Astrocyte of the hippocampus (primary cell): ENCODE data around the gene NKAIN2.
"Not testable (repeated sequence)": the region's sequence is repeated elsewhere in the genome, so short reads cannot be mapped to it uniquely, and the experiment has no call there.

Source experiments
- DNase-seq: peaks from one replicate; pipeline ENCODE4 v3.0.0; 2011; ENCODE audit warnings: low read depth, low spot score

Gene NKAIN2

DNA sequence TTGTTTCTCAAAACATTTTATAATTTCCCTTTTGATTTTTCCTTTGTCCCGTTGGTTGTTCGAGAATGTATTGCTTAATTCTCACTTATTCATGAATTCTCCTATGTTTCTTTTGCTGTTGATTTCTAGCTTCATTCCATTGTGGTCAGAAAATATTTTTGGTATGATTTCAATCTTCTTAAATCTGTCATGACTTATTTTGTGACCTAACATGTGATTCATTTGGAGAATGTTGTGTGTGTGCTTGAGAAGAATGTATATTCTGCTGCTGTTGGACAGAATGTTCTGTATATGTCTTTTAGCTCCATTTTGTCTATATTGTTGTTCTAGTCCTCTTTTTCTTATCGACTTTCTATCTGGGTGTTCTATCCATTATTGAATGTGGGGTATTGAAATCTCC lies 872.4 kb downstream of the NKAIN2 start:
- peak; percentile 61 for DNase-seq

DNA sequence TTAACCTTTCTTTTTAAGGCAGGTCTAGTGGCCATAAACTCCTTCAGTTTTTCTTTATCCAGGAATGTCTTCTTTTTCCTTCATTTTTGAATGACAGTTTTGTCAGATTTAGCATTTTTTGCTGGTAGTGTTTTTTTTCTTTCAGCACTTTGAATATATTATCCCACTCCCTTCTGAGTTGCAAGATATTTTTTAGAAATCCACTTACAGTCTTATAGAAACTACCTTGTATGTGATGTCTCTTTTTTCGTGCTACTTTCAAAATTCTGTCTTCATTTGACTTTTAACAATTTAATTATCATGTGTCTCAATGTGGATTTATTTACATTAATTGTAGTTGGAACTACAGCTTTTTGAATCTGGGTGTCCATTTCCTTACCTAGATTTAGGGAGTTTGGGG lies 874.2 kb downstream of the NKAIN2 start:
- DNase-seq = no peak

DNA sequence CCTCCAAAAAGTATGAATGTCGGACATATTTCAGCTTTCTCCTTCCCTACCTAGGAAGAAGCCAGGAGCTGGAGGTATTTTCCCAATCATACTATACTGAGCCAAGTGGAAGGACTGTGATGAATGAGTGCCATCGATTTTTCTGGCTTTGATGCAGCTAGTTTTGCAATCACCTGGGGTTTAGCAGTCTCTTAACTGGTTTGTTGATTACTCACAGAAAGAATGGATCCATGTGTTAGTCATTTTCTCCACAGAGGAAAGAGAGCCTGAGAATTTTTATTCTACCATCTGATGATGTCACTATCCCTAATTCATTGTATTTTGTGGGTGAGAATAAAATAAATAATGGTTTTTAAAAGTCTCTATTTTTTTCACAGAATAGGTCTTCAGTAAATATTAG lies 875.7 kb downstream of the NKAIN2 start:
- no peak for DNase-seq

DNA sequence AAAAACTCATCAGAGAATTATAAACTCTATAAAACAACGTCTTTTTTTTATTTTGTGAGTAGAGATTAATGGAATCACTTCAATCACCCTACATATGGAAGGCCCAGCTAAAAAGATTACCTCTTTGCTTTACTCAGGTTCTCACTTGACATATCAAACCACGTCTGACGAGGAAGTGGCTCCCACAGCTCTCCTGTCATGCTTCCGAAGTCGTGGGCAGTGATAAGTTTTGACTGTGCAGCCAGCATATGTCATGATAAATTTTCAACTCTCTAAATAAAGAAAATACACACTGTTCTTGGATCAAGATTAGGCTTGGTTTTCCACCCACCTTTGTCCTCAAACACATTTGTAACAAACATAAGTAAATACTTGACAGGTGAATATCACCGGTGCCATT lies 879.1 kb downstream of the NKAIN2 start:
- DNase-seq = no peak

DNA sequence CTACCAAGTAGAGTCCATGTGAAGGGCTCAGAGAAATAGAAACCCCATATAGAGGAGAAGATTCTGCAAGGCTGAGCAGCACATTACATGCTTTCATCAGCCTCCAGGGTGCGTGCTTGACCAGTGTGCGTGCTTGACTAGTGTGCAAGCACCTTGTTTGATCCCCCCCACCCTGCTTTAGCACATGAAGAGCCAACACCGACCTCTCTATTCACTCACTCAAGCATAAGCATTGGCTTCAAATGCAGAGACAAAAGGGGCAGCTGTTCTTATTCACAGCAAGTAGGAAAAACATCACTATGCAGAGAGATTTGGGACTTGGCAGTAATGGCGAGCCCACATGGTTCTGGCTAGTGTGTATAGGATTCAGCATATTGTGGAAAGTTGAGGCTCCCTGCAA lies 879.8 kb downstream of the NKAIN2 start:
- no peak for DNase-seq

DNA sequence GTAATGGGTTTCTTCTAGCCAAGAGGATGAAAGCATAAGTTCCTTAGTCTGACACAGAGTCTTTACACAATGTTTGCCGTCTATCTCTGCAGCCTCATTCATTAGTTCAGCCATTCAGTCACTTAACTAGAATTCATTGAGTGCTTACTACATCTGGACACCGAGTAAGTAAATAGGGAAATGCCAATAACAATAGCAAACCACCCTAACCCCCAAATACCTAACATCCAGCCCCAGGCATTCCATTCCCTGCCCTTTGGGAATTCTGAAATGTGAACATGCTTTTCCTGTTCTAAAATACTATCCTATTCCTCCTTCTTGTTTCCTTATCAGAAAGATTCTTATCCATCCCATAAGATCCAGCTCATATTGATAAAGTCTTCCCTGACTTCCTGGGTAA lies 881.0 kb downstream of the NKAIN2 start:
- DNase-seq = no peak

DNA sequence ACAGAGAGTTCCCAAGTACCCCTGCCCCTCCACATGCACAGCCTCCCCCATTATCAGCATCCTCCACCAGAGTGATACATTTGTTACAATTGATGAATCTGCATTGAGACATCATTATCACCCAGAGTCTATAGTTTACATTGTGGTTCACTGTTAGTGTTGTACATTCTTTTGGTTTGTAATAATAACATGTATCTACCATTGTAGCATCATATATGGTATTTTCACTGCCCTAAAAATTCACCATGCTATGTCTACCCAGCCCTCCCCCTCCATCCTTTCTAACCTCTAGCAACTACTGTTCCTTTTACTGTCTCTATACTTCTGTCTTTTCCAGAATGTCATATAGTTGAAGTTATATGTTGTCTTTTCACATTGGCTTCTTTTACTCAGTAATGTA lies 884.7 kb downstream of the NKAIN2 start:
- DNase-seq = no peak

DNA sequence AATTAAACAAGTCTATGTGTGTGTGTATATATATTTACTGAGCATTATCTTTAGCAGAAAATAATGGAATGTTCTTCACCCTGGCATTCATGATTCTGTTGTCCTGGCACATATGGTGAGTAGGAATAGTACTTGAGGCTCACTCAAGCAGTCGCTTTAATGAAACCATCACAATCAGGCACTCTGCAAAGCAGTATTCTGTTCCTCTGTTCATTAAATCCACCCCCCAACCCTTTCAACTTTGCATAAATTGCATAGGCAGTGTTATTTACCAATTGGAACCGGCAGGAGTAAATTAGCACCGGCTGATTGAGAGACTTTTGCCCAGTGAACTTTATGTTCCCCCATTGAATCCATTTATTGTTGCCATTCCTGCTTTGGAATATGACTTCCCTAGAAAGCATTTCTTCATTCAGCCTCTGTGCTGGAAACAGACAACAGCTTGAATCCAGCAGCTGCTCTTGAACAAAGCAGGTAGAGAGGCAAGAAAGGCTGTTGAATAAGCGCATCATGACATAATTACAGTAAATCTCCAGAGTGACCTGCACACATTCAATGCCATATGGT lies 890.6 kb downstream of the NKAIN2 start:
- no peak for DNase-seq

DNA sequence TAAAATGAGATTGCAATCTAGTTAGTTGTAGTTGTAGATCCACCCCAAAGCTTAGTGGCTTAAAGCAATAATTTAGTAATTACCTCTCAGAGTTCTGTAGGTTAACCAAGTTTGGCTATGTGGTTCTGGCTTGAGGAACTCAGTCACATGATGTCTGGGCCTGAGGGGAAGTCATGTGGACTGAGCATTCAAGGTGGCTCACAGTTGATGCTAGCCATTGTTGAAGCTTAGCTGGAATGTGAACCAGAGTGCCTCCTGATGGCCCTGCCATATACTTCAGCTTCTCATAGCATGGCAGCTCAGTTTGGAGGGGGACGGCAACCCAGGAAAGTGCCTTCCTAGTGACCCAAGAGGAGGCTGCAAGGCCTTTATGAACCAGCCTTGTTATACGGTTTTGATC lies 895.4 kb downstream of the NKAIN2 start:
- DNase-seq = no peak

DNA sequence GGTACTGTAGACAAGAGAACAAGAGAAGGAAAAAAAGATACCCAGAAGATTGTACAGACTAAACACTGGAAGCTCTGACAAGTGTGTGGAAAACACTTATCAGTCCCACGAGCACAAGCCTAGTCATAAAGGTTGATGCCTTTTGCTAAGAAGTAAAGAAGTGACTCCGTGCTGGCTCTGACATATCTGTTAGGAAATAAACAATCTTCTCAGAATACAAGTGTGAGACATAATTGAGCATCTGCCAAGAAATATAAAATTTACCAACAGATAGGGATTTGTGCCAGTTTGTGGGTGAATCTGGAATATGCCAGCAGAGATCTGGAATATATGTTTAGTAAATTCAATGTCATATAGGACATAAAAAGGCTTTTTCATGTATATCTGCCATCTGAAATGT lies 899.9 kb downstream of the NKAIN2 start:
- no peak for DNase-seq

DNA sequence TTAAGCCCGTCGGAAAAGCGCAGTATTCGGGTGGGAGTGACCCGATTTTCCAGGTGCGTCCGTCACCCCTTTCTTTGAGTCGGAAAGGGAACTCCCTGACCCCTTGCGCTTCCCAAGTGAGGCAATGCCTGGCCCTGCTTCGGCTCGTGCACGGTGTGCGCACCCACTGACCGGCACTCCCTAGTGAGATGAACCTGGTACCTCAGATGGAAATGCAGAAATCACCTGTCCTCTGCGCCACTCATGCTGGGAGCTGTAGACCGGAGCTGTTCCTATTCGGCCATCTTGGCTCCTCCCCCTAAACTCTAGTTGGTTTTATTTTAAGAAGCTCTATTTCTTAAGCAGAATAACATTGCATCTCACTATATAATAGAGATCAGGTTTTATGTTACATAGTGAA lies 908.9 kb downstream of the NKAIN2 start:
- not testable (repeated sequence) for DNase-seq

DNA sequence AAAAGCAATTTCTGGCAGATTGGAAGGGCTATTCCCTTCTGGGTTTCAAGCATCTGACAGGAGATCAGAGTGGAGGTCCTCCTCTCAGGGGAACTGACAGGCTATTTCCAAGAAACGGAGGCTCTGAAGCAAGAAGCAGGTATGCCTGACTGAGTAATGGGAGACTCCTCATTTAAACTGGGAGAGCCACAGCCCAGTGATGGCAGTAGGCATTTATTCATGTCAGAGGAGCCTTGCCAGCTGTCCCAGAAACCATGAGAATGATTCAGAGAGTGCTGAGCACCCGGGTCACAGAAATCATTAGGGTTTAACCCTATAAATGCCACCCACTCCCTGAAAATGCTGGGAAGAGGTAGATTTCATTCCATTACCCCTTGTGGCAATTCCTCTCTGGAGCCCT lies 911.1 kb downstream of the NKAIN2 start:
- DNase-seq = peak; percentile 6

DNA sequence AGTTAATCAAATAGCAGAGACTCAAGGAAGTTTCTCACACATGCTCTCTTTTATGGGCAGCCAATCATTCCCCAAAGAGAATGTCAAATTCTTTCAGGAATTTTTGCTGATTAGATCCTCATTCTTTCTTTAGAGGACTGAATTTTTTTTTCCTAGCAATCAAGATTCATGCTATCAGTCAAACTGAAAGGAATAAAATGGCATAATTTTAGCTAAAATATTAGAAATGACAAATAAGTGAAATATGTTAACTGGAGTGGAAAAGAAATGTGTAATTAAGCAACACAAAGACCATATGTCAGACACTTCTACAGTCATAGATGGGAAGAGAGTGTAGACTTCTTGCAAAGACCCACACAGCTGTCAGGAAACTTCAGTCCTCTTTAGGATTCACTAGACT lies 916.2 kb downstream of the NKAIN2 start:
- DNase-seq = no peak

DNA sequence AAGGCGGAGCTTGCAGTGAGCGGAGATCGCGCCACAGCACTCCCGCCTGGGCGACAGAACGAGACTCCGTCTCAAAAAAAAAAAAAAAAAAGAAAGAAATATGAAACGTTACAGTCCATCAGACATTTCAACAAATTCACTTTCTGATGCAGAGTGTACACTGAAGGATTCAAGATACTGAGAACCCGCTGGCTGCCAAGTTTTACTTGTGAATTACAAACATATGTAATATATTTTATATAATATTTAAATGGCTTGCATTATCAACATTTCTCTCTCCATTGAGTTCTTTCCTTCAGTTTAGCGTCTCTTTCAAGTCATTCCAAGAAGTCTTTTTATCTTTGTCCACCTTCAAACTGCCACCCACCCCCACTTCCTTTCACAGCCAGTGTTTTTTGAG lies 917.7 kb downstream of the NKAIN2 start:
- DNase-seq = no peak

DNA sequence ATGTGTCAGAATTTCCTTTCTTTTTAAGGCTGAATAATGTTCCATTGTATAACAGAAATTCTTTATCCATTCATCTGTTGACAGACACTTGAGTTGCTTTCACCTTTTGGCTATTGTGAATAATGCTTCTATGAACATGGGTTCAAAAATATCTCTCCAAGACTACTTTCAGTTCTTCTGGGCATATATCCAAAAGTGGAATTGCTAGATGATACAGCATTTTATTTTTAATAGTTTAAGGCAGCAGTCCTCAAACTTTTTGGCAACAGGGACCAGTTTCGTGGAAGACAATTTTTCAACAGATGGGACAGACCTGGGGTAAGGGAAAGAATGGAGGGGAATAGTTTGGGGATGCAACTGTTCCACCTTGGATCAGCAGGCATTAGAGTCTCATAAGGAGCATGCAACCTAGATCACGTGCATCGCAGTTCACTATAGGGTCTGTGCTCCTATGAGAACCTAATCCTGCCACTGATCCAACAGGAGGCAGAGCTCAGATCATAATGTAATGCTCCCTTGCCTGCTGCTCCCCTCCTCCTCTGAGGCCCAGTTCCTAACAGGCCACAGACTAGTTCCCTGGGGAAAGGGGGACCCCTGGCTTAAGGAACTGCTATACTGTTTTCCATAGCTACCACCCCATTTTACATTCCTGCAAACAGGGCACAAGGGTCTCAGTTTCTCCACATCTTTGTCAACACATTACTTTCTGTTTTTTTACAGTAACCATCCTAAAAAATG lies 918.6 kb downstream of the NKAIN2 start:
- DNase-seq = no peak

DNA sequence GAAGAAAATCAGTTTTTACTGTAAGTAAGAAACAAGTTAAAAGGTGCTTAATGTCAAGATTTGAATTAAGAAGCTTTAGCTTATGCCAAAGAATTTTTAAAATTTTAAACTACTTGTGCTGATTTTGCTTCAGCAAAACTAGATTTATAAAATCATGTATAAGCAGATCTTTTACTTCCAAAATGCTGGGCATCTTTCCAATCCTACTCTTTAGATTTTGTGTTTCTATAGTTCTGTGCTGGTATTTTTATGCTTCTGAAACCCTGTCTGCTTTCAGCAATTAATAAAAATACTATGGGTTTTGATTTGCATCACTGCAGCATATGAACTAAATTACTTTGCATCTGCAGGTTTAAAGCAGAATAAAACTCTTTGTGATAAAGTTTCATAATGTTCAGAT lies 920.0 kb downstream of the NKAIN2 start:
- DNase-seq = no peak

DNA sequence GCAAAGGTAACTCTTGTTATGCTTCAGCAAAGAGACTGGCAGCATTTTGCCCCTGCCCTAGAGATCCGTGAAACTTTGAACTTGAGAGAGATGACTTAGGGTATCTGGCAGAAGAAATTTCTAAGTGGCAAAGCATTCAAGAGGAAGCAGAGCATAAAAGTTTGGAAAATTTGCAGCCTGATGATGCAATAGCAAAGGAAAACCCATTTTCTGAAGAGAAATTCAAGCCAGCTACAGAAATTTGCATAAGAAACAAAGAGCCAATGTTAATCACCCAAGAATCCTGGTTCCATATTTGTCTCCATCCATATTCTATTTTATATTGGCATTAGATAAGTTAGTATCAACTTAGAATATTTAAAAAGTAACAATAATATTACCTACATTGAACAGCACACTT lies 934.1 kb downstream of the NKAIN2 start:
- not testable (repeated sequence) for DNase-seq

DNA sequence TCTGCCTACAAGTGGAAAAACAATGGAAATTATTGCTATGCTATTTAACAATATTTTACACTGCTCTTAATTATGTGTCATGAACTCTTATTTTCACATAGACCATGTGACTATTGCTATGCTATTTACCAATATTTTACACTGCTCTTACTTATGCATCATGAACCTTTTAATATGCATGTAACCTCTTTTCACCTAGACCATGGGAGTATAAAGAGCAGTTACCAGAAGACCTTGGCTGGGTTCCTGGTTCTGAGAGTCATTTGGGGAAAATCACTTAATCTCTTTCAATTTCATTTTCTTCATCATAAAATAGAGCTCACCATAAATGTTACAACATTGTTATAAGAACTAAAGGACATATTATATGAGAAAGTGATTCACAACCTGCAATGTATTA lies 934.8 kb downstream of the NKAIN2 start:
- DNase-seq = peak; percentile 65

DNA sequence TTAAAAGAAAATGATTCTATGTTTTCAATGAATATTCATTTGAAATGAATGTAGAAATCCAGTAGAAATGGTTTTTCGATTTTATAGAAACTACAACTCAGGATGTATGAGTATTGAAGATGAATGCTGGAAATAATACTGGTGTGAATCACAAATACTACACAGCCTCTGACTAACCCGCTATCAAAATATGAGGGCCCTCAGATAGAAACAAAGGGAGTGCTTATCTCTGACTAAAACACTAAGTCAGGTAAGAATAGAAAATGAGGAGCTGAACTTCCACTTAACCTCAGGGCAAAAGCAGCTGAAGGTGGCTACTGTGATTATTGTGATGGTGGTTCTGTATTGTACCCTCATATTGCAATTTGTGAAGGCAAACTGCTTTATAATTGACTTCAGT lies 937.7 kb downstream of the NKAIN2 start:
- peak; percentile 22 for DNase-seq

DNA sequence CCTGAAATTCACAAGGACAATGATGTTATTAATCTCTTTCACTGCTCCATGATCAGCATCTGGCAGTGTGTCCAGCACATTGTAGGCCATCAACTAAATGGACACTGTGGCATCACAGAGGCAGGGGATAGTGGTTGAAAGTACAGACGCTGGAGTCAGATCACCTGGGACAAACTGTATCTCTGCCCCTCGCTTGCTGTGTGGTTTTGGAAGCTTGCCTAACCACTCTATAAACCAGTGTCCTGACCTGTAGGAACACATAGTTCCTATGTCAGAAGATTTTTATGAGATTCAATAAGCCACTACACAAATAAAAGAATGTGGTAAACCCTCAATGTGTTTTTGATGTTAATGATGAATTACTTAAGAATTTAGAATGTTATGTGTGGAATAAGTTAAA lies 939.3 kb downstream of the NKAIN2 start:
- DNase-seq = peak; percentile 64

DNA sequence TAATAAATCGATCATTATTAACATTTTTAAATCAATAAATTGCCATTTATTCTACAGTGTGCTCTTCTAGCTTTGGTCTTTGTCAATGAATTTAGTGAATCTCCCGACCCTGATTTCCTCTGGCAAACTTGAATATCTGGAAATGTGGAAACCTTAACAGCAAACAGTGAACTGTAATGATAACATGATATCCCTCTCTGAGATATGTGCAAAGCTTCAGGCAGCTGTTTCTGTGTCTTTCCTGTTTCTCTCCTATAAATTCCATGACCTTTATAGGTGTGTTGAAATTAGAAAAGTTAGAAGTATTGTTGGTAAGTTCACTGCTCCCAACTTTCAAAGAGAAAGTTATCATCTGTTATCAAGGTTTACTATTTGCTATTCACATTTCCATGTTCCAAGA lies 939.8 kb downstream of the NKAIN2 start:
- DNase-seq = no peak

DNA sequence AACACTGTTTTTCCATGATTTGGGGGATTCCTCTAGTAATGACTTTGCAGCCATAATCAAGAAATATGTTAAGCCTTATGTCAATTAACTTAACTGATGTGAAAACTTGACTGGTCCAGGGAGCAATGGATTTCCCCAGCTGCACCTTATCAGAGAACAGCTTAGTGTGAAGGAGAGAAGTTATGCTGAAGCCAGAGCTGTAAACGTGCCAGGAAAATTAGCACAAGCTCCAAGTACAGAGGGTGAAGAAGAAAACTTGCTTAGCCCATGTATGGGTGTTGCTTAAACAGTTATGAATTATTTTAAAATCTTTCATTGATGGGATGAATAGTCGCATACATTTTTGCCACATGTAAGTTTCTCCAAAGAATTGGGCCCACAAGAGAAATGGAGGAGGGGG lies 943.7 kb downstream of the NKAIN2 start:
- peak; percentile 55 for DNase-seq

DNA sequence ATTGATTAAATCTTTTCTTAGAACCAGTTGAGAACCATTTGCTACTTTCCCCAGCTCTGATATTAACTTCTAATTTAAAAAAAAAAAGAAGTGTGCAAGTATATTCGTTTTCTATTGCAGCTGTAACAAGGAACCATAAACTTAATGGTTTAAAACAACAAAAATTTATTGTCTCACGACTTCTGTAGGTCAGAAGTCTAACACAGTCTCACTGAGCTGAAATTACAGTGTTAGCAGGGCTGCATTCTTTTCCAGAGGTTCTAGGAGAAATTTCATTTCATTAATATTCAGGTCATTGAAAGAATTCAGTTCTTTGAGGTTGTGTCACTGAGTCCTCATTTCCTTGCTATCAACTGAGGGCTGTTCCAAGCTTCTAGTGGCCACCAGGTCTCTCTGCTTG lies 945.1 kb downstream of the NKAIN2 start:
- DNase-seq = no peak

DNA sequence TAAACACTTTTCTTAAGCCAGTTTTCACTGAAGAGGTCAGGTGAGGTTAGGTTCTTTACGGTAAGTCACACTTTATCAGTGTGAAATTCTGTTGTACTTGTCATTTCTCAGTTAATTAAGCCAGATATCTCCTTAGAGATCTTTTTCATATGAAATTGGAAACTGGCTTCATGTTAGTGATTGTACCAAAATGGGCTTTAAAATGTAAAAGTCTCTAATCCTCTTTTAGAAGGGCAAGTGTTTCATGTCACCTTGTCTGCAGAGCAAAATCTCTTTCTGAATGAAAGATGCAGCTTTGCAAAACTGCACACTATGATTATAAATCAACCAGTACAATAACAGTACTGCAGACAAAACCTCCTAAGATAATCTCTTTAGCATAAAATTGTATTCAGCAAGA lies 949.3 kb downstream of the NKAIN2 start:
- no peak for DNase-seq
